Fibroblast of mammary gland (primary cell): ENCODE data around the gene HOPX.

ENCODE experiments used
- DNase-seq: peaks from one replicate; pipeline ENCODE4 v3.0.0-alpha.2; 2010; ENCODE audit warnings: low read depth
- H3K4me3 ChIP-seq: 2 replicates; pipeline ENCODE4 v1.5.1; 2011; ENCODE audit warnings: low read depth, mild to moderate bottlenecking, low read length, moderate library complexity; ENCODE audit not compliant: control insufficient read depth
- TF ChIP-seq, protein P1 (sequence below): conservative IDR thresholded peaks from 2 replicates; pipeline ENCODE4 v1.5.1; 2011; ENCODE audit warnings: low read depth, low read length, inconsistent platforms; ENCODE audit not compliant: control insufficient read depth, insufficient read depth

The HOPX gene

DNA sequence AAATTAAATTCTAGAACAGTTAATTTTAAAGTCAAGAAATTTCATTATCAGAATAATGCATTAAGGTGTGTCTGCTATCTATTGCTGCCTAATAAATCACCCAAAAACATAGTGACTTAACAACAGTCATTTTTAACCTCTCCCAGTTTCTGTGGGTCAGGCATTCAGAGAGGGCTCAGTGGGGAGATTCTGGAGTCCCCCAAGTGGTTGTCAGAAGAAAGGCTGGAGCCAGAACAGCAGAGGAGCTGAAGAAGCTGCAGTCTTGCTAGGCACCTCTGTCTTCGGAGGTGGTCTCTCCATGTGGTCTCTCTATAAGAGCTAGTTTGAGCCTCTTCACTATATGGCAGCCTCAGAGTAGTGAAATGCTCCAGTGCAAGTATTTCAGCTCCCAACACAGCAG, 9.3 kb upstream of the HOPX start:
- TF ChIP-seq, protein P1, sequence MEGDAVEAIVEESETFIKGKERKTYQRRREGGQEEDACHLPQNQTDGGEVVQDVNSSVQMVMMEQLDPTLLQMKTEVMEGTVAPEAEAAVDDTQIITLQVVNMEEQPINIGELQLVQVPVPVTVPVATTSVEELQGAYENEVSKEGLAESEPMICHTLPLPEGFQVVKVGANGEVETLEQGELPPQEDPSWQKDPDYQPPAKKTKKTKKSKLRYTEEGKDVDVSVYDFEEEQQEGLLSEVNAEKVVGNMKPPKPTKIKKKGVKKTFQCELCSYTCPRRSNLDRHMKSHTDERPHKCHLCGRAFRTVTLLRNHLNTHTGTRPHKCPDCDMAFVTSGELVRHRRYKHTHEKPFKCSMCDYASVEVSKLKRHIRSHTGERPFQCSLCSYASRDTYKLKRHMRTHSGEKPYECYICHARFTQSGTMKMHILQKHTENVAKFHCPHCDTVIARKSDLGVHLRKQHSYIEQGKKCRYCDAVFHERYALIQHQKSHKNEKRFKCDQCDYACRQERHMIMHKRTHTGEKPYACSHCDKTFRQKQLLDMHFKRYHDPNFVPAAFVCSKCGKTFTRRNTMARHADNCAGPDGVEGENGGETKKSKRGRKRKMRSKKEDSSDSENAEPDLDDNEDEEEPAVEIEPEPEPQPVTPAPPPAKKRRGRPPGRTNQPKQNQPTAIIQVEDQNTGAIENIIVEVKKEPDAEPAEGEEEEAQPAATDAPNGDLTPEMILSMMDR, result no peak
- no peak overlapping the region for H3K4me3 ChIP-seq
- DNase-seq, result no peak

DNA sequence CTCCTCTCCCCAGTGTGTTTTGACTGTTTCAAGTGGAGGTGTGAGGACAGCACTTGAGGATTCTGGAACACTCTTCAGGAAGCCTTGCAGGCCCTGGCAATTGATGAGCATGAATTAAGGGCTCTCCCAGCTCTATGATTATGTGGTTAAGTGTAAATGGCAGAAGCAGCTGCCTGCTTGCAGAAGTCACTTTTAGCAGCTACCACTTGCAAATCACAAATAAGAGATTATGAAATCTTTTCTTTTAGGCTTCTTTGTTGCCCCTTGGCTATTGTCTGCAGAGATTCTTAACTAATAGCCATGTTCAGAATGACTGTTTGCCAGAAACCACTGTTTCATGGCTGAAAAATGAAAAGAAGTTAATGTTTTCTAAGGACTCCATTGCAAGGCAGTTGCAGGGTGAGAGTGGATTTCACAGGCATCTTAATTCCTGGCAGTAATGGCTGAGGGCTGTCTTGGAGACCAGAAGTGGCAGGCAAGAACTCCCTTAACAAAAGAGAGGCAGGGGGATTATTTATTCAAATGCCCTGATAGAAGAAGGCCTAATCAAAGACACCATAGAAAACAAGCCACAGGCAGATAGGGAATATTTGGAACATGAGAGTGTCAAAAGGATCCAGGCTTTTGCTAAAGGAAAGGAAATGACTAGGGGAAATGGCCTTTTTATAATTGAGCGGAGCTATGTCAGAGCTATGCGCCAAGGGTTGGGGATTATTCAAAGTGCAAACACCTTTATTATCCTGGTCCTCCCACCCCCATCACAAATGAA, 8.3 kb upstream of the HOPX start:
- DNase-seq, result no peak
- TF ChIP-seq, protein P1, result no peak
- H3K4me3 ChIP-seq, result no peak overlapping the region

DNA sequence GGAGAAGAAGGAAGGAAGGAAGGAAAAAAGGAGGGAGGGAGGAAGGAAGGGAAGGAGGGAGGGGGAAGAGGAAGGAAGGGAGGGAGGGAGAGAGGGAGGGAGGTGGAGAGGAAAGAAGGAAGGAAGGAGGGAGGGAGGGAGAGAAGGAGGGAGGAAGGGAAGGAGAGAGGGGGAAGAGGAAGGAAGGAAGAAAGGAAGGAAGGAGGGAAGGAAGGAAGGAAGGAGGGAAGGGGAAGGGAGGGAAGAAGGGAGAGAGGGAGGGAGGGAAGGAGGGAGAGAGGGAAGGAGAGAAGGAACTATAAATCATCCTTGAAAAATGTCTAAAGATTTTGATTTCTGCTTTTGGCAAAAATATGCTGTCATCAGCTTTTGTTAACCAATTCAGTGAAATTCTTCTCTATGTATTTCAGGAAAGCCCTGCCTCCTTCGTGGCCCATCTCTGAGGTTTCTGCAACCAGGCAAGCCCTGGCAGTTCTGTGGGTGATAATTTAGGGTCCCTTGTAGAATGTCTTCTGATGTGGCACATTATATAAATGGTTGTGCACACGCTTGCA, 7.1 kb upstream of the HOPX start:
- no peak for DNase-seq
- TF ChIP-seq, protein P1, result no peak
- no peak overlapping the region for H3K4me3 ChIP-seq

DNA sequence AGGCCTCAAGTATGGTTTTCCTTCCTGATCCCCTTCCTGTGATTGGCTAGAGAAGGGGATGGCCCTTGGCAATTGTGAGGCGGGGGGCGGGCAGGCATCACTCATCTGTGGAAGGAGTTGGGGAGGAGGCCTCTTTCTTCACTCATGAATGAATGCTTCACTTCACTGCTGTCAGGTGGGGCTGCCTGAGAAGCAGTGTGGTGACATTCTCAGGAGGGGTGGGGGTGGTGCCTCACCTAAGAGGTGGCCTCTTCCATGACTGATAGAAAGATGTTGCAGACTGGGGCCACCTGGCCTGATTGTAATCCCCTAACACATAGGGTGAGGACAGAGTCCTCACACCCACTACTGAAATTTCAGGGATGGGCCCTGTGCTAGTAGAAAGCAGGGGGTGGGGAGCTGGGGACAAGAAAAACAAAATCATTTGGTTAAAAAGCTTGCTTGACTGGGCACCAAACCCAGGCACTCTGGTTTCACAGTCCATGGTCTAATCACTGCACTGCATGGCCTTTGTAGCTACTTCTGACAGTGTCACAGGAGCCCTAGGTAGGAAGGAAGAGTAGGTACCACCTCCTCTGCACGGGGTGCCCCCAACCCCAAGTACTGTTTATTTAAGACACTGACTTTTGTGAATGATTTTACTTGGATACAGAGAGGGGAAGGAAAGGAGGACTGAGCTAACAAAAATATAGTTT, 5.6 kb upstream of the HOPX start:
- no peak for DNase-seq
- TF ChIP-seq, protein P1, result no peak

DNA sequence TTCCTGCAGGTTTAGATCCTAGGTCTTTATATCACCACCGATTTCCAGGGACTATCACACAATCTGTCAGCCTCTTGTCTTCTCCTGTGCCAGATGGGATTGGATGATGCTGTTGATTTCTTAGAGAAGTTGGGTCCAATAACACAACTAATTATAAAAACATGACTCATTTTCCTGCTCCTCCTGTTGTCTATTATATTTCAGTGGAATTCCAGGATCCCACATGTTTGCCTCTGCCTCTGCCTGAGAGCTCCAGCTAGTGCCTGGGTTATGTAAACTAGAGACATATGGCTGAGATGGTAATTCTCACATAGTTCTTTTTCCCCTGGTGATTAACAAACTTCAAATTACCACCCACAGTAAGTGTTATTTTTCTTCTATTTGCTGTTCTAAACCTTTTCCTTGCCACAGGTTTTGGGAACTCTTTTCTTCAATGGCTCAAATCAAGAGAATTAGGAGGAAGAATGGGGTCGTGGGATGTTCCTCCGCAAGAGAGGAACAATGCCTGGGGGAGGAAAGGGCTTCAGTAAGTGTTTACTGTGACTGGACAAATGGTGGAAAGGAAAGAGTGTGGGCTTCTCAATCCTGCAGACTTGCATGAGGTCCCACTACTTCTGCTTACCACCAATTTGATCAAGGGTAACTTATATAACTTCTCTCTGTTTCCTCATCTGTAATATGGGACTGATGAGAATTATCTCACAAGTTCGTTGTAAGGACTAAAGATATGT, 3.4 kb upstream of the HOPX start:
- TF ChIP-seq, protein P1, result no peak
- no peak overlapping the region for H3K4me3 ChIP-seq
- peak; percentile 84 for DNase-seq

More for the DNA sequence above, 5.6 kb upstream of the HOPX start:
- no peak overlapping the region for H3K4me3 ChIP-seq

DNA sequence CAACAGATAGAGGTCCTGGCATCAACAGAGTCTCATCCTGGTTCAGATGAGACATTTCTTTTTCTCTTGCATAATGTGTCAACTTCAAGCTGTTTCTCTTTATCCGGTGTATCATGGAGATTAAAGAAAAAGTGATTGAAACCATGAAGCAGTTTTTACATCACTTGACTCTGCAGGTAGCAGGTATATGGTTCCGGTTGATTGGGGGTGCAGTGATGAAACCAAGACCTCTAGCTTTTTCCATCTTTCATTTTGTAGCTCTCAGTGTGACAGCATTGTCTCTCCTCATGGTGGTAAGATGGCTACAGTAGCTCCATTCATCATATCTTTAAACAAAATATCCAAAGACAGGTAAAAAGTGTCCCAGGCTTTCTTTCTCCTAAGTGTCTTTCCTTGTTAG, 2.4 kb upstream of the HOPX start:
- TF ChIP-seq, protein P1, result no peak
- DNase-seq, result no peak
- no peak overlapping the region for H3K4me3 ChIP-seq
